PC-3 (cell line): ENCODE measurements around the gene CCNQ. TPM values are rescaled to one million over a fixed set of nuclear protein-coding genes. Genes with fewer than 3 reads are reported as not detected.

ENCODE experiments used
- ATAC-seq: fragments of 200-7000 bp; cut with Tn5 transposase; 2 replicates; pipeline ENCODE4 v1.9.1; 2020; ENCODE audit warnings: mild to moderate bottlenecking, moderate library complexity
- BruUV-seq: library from RNA; stranded (reverse); fragments of 400-500 nt; replicated peaks from 2 replicates; lab custom pipeline; 2021; lab: Mats Ljungman, UMichigan
- CTCF ChIA-PET: fragments of 300-600 bp; sonication (Branson Sonifier 250); formaldehyde crosslinking; loops from one replicate; lab custom pipeline; 2022; ENCODE audit warnings: antibody characterized with exemption; lab: Charles Lee
- POLR2A ChIA-PET: fragments of 300-600 bp; sonication (Branson Sonifier 250); formaldehyde crosslinking; loops from one replicate; lab custom pipeline; 2022; ENCODE audit warnings: antibody characterized with exemption; ENCODE audit not compliant: unreplicated experiment; lab: Charles Lee
- DNase-seq: peaks from one replicate; pipeline ENCODE4 v3.0.0-alpha.2; 2015
- H2AFZ ChIP-seq: fragments of 300-600 bp; sonication (generic); 2 replicates; pipeline ENCODE4 v1.6.0; 2016; ENCODE audit warnings: antibody characterized with exemption, low read length
- H3F3A ChIP-seq: fragments of 300-600 bp; sonication (generic); one replicate; pipeline ENCODE4 v1.6.0; 2017; ENCODE audit warnings: antibody characterized with exemption, low read length, control low read depth, mild to moderate bottlenecking; ENCODE audit not compliant: unreplicated experiment
- H3K27ac ChIP-seq: fragments of 300-600 bp; sonication (generic); 2 replicates; pipeline ENCODE4 v1.5.1; 2016; ENCODE audit warnings: mild to moderate bottlenecking, low read length
- H3K27me3 ChIP-seq: fragments of 300-600 bp; sonication (generic); 2 replicates; pipeline ENCODE4 v1.6.1; 2016; ENCODE audit warnings: low read length, mixed read lengths
- H3K36me3 ChIP-seq: fragments of 300-600 bp; sonication (generic); 2 replicates; pipeline ENCODE4 v1.6.1; 2016; ENCODE audit warnings: low read depth, mixed run types, low read length, mixed read lengths
- H3K4me1 ChIP-seq: fragments of 300-600 bp; sonication (generic); 2 replicates; pipeline ENCODE4 v1.5.1; 2016; ENCODE audit warnings: low read length; ENCODE audit not compliant: insufficient read depth
- H3K4me2 ChIP-seq: fragments of 300-600 bp; sonication (generic); 2 replicates; pipeline ENCODE4 v1.6.0; 2016; ENCODE audit warnings: low read length
- H3K4me3 ChIP-seq: fragments of 300-600 bp; sonication (generic); 2 replicates; pipeline ENCODE4 v1.5.1; 2016; ENCODE audit warnings: mild to moderate bottlenecking, low read length, mixed read lengths
- H3K79me2 ChIP-seq: fragments of 300-600 bp; sonication (generic); 2 replicates; pipeline ENCODE4 v1.6.1; 2017; ENCODE audit warnings: low read length, mixed read lengths
- H3K9ac ChIP-seq: fragments of 300-600 bp; sonication (generic); 2 replicates; pipeline ENCODE4 v1.6.0; 2016; ENCODE audit warnings: mild to moderate bottlenecking, low read length
- H3K9me2 ChIP-seq: fragments of 300-600 bp; sonication (generic); replicated peaks from 2 replicates; pipeline ENCODE4 v1.6.1; 2016; ENCODE audit warnings: mixed run types, low read length, mixed read lengths
- H3K9me3 ChIP-seq: fragments of 300-600 bp; sonication (generic); 2 replicates; pipeline ENCODE4 v1.6.1; 2016; ENCODE audit warnings: low read length, mixed read lengths
- H4K20me1 ChIP-seq: fragments of 300-600 bp; sonication (generic); 2 replicates; pipeline ENCODE4 v1.6.1; 2016; ENCODE audit warnings: low read length, mixed read lengths
- EZH2 ChIP-seq: fragments of 300-600 bp; sonication (generic); IDR thresholded peaks from one replicate; pipeline ENCODE4 v1.6.1; 2017; ENCODE audit warnings: antibody characterized with exemption, mild to moderate bottlenecking, low read length; ENCODE audit not compliant: unreplicated experiment
- EZH2phosphoT487 ChIP-seq: fragments of 300-600 bp; sonication (generic); IDR thresholded peaks from 2 replicates; pipeline ENCODE4 v1.6.1; 2018; ENCODE audit warnings: mild to moderate bottlenecking, antibody characterized with exemption, low read length, borderline replicate concordance
- intact Hi-C: fragments of 100-400 bp; cut with micrococcal nuclease; formaldehyde crosslinking; loops from 2 replicates; pipeline ENCODE4 v1.9.0; 2023
- total RNA-seq: library from RNA; depleted of rRNA; stranded (reverse); fragments of >200 nt; gene quantifications from 2 replicates; pipeline ENCODE4 v1.2.3, GENCODE V29; 2014
- TF ChIP-seq, protein P1 (sequence below): fragments of 300-600 bp; sonication (generic); conservative IDR thresholded peaks from 2 replicates; pipeline ENCODE4 v1.5.1; 2017; ENCODE audit warnings: antibody characterized with exemption, low read depth, mild to moderate bottlenecking, low read length

The CCNQ gene
- total RNA-seq, 1 experiment from 2014 or later = 110 TPM

GRCh38 chrX:153639177-153640044 is 40.5 kb upstream of the CCNQ start:
- ChIA-PET POLR2A (no interaction called here), CTCF (no interaction called here)
- intact Hi-C loops = no loop called here

DNA sequence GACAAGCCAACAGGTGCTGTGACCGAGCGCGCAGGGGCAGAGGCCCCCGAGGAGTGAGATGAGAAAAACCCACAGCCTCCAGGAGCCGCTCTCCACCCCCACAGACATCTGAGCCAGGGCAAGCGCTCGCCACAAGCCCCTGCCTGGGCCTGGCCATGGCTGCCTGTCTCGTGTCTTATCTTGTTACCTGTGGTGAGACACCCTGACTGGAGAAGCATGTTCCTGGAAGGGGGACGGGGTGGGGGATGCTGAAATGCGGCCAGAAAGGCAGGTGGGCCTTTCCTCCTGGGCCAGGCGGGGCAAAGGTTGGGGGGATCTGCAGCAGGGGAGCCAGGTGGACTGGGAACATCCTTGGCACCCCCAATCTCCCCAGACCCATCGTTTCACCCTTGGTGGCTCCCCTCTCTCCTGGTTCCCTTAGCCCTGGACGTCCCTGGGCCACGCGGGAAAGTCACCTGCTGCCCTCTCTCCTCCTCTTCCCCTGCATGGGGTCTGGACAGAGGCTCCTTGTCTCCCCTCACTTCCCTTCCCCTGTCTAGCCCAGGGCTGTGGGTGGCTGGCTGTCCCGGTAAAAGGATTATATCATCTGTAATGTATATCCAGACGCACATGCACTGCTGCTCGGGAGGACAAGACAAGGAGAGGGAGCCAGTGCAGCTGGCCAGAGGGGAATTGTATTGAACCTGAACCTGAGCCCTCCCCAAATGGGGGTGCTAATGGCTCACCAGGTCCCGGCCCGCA is 39.7 kb upstream of the CCNQ start:
- ChIA-PET POLR2A (no interaction called here), CTCF (no interaction called here)
- H3K27ac ChIP-seq = no peak overlapping the region
- DNase-seq = no peak
- no peaks in the 10 kb centered on the region for H3K9me3 ChIP-seq
- H3K4me2 ChIP-seq = no peak overlapping the region
- ATAC-seq = no peak
- no peaks in the 10 kb centered on the region for H3K36me3 ChIP-seq
- no TSS peak for BruUV-seq
- no peaks in the 10 kb centered on the region for H4K20me1 ChIP-seq
- H3K9me2 ChIP-seq = no peaks in the 10 kb centered on the region
- no peak overlapping the region for H3K4me3 ChIP-seq
- intact Hi-C loops = no loop called here
- no peaks in the 10 kb centered on the region for H3K4me1 ChIP-seq
- no peak overlapping the region for H2AFZ ChIP-seq
- H3K79me2 ChIP-seq = no peaks in the 10 kb centered on the region
- H3K27me3 ChIP-seq = peaks cover 11% of the 10 kb centered on the region
- TF ChIP-seq, protein P1, sequence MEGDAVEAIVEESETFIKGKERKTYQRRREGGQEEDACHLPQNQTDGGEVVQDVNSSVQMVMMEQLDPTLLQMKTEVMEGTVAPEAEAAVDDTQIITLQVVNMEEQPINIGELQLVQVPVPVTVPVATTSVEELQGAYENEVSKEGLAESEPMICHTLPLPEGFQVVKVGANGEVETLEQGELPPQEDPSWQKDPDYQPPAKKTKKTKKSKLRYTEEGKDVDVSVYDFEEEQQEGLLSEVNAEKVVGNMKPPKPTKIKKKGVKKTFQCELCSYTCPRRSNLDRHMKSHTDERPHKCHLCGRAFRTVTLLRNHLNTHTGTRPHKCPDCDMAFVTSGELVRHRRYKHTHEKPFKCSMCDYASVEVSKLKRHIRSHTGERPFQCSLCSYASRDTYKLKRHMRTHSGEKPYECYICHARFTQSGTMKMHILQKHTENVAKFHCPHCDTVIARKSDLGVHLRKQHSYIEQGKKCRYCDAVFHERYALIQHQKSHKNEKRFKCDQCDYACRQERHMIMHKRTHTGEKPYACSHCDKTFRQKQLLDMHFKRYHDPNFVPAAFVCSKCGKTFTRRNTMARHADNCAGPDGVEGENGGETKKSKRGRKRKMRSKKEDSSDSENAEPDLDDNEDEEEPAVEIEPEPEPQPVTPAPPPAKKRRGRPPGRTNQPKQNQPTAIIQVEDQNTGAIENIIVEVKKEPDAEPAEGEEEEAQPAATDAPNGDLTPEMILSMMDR = no peak
- no peak for TF ChIP-seq EZH2
- TF ChIP-seq EZH2phosphoT487 = no peak
- H3F3A ChIP-seq = no peaks in the 10 kb centered on the region
- no peak overlapping the region for H3K9ac ChIP-seq

More at GRCh38 chrX:153639177-153640044, 40.5 kb upstream of the CCNQ start:
- ATAC-seq (no peak), DNase-seq (no peak)
- Histone ChIP-seq H3K27ac (no peak overlapping the region), H3K4me3 (no peak overlapping the region), H3K79me2 (no peaks in the 10 kb centered on the region), H4K20me1 (no peaks in the 10 kb centered on the region), H3K4me1 (no peaks in the 10 kb centered on the region; the same call in 1 of the 2 replicates), H3K9me2 (no peaks in the 10 kb centered on the region), H3F3A (no peaks in the 10 kb centered on the region), H2AFZ (no peak overlapping the region), H3K9ac (no peak overlapping the region), H3K4me2 (no peak overlapping the region), H3K27me3 (peaks cover 15% of the 10 kb centered on the region), H3K9me3 (no peaks in the 10 kb centered on the region), H3K36me3 (no peaks in the 10 kb centered on the region)
- TF ChIP-seq EZH2phosphoT487 (no peak), EZH2 (no peak)
- TF ChIP-seq, protein P1 = no peak
- no TSS peak for BruUV-seq
